ENCODE results near the gene TBCA.

The TBCA gene

DNA sequence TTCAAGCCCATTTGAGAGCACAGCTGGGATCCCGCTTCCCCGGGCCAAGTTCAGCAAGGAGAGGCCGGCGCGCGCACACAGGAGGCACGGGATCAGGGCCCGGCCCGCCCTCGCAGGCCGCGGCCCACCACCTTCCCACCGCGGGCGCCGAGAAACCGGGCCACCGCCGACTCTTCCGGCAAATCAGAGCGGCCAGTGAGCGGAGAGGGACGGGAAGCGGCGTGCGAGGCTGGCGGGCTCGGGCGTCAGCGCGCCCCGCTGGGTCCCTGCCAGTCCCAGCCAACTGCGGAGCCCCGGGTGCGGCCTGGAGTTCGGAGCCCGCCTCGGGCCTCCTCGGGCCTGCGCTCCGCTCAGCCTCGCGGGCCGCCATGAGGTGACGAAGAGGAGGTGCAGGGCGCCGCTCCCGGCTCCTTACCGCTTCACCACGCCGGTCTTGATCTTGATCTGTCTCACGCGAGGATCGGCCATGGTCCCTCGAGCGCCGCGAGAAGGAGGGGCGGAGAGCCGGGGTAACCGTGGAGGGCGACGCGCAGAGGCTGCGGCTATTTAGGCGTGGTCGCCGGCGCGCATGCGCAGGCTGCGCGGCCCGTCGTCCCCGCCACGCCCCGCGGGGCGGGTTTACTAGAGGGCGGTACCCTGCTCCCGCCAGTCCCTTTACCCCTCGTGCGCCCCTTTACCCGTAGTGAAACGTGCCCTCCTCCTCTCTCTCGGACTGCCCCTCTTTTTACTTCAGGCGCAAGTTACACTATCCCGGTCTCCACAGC is at the start of gene TBCA:
Gene TBCA (minus strand): TSS at position 550 of the 764 bp plus-strand sequence. CDS start 82 bp downstream, at position 468.
- DNase-seq = peak; percentile 81

DNA sequence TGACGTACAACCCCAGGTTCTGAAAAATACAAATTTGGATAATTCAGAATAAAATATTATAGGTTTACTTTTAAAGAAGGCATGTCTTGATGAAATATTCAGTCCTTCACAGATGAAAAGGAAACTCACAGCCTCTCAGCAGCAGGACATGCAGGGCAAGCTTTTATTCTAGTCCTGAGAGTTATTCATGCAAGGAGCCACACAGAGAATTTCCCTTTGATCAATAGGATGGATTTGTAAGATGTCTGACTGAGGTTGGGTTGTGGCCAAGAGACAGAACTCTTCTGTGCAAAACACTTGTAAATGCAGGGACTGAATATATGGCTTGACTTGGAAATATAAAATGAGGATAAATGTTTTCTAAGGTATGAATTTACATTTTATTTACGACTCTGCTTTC is 48.8 kb upstream of the TBCA start:
- no peak for DNase-seq

GRCh38 chr5:77816686-77817085 is 40.5 kb upstream of the TBCA start:
- DNase-seq = no peak

DNA sequence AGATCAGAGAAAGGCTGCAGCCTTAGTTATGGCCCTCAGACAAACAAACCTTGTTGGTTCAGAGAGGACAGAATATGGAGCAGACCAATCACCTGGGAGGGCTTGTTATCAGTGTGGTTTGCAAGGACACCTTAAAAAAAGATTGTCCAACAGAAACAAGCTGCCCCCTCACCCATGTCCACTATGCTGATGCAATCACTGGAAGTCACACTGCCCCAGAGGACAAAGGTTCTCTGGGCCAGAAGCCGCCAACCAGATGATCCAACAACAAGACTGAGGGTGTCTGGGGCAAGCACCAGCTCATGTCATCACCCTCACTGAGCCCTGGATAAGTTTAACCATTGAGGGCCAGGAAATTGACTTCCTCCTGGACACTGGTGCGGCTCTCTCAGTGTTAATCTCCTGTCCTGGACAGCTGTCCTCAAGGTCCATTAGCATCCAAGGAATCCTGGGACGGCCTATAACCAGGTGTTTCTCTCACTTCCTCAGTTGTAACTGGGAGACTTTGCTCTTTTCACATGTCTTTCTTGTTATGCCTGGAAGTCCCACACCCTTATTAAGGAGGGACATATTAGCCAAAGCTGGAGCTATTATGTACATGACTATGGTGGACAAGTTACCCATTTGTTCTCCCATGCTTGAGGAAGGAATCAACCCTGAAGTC is 36.9 kb upstream of the TBCA start:
- no peak for DNase-seq

GRCh38 chr5:77806213-77806843 is 30.2 kb upstream of the TBCA start:
- DNase-seq = no peak

DNA sequence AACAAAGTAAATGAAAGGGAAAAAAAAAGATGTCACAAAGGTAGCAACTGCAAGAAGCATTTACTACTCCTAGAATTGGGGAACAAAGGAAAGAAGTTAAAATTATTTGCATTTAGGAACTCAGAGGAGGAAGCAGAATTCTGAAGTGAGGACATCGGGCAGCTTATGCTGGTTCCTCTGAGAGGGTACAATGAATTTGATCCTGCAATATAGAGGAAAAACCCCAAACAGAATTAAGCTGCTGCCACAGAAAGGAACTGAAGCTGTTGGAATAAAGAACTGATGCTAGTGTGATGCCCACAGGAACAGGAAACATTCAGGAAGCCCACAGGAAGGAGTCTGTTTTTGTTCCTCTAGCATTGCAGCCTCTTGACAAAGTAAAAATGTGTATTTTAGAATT is 22.3 kb upstream of the TBCA start:
- DNase-seq = no peak

- no peak for DNase-seq
Measured at GRCh38 chr5:77797136-77797535, 21.0 kb upstream of the TBCA start.

DNA sequence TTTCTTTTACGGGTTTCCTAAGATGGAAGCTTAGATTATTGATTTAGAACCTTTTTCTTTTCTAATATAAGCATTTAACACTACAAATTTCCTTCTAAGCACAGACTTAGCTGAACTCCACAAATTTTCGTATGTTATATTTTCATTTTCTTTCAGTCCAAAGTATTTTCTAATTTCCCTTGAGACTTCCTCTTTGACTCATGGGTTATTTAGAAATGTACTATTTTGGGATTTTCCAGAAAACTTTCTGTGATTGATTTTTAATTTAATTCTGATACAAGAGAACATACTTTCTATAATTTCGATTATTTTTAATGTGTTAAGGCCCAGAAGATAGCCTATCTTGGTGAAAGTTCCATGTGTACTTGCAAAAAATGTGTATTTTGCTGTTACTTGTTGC is 19.7 kb upstream of the TBCA start:
- DNase-seq = no peak

GRCh38 chr5:77795268-77795667 is 19.1 kb upstream of the TBCA start:
- DNase-seq = no peak

DNA sequence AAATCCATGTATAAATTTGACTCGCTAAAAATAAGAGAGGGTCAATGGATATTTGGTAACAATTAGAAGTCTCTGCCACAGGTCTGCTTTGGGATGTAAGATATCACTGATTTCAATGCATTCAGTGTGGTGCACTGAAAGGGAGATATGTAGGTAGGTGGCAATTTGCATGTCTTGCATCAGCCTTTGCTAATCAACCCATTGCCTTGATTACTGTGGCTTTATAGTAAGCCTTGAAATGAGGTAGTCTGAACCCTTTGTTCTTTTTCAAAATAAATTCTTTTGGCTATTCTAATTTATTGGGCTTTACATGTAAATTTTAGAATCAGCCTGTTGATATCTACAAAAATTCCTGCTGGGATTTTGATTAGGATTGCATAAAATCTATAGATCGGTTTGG is 15.8 kb upstream of the TBCA start:
- no peak for DNase-seq

DNA sequence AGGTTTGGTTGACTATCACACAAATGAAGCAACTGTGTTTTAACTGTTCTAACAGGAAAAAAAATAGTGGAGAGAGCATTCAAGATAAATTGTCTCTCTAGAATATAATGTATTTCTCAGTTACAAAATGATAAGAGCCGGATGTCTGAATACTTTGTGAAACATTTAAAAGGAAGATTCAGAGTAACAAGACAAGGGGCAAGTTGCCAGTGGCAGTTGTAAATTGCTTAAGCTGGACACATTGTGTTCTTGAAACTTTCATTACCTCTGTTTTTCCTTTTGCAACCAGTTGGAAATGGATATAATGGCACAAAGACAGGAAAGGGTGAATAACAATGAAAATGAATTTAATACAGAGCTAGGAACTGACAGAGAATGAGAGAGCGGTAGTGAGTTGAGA is 15.2 kb upstream of the TBCA start:
- no peak for DNase-seq

DNA sequence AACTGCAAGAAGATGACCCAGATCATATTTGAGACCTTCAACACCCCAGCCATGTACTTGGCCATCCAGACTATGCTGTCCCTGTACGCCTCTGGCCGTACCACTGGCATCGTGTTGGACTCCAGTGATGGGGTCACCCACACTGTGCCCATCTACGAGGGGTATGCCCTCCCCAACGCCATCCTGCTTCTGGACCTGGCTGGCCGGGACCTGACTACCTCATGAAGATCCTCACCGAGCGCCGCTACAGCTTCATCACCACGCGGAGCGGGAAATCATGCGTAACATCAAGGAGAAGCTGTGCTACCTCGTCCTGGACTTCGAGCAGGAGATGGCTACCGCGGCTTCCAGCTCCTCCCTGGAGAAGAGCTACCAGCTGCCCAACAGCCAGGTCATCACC is 9.1 kb upstream of the TBCA start:
- no peak for DNase-seq

DNA sequence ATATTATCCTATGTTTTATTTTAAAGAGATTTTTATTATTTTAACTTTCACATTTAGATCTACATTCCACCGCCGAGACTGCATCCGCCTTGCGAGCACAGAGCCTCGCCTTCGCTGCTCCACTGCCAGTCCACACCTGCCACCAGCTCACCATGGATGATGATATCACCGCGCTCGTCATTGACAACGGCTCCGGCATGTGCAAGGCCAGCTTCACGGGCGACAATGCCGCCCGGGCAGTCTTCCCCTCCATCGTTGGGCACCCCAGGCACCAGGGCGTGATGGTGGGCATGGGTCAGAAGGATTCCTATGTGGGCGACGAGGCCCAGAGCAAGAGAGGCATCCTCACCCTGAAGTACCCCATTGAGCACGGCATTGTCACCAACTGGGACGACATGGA is 8.6 kb upstream of the TBCA start:
- no peak for DNase-seq

GRCh38 chr5:77781076-77781475 is 4.9 kb upstream of the TBCA start:
- no peak for DNase-seq

DNA sequence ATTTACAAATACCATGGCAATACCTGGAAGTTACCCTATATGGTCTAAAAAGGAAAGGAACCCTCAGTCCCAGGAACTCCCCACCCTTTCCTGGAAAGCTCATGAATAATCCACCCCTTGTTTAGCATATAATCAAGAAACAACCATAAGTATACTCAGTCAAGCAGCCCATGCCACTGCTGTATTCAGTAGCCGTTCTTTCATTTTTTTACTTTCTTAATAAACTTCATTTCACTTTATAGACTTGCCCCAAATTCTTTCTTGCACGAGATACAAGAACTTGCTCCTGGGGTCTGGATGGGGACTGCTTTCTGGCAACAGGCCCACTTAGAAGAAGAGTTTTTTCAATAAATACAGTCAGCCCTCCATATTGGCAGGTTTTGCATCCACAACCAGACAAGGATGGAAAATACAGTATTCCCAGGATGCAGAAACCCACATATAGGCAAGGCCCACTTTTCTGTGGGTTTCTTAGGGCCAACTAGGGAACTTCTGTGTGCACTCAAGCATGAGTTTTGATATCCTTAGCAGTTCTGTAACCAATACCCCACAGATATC is 2.8 kb upstream of the TBCA start:
- DNase-seq = no peak

DNA sequence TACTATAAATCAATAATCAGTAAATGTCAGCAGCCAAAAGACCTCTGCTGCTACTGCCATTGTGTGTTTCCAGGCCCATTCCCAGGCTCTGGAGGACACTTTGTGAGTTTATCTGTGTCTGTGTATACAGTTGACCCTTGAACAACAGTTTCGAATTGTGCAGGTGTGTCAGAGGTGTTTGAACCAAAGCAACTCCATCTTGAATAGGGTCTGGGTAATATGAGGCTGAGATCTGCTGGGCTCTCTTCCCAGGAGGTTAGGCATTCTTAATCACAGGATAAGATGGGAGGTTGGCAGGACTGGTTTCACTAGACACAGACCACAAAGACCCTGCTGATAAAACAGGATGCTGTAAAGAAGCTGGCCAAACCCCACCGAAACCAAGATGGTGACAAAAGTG is 2.3 kb upstream of the TBCA start:
- no peak for DNase-seq

GRCh38 chr5:77777911-77778310 is 1.8 kb upstream of the TBCA start:
- no peak for DNase-seq

DNA sequence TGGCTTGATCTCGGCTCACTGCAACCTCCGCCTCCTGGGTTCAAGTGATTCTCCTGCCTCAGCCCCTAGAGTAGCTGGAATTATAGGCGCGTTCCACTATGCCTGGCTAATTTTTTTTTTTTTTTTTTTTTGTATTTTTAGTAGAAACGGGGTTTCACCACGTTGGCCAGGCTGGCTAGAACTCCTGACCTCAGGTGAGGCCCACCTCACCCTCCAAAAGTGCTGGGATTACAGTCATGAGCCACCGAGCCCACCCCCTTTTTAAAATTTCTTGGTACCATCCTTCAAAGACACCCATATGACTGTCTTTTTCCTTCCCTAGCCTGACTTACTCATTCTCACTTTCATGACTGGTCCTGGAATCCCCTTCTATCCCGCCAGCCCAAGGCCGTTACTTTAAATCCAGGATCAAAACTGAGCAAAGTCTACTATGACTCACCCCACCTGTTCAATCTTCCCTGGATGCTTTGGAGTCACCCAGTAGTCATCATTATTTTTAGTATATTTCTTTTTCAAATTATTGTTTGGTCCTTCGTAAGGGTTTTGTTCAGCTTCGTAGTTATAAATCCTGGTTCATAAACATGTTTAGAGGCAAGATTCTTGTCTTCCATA is 1.2 kb upstream of the TBCA start:
- peak; percentile 30 for DNase-seq

GRCh38 chr5:77776554-77777206 is 541 bp upstream of the TBCA start:
- peak; percentile 27 for DNase-seq

GRCh38 chr5:77774981-77775789 is 954 bp downstream of the TBCA start:
- no peak for DNase-seq

DNA sequence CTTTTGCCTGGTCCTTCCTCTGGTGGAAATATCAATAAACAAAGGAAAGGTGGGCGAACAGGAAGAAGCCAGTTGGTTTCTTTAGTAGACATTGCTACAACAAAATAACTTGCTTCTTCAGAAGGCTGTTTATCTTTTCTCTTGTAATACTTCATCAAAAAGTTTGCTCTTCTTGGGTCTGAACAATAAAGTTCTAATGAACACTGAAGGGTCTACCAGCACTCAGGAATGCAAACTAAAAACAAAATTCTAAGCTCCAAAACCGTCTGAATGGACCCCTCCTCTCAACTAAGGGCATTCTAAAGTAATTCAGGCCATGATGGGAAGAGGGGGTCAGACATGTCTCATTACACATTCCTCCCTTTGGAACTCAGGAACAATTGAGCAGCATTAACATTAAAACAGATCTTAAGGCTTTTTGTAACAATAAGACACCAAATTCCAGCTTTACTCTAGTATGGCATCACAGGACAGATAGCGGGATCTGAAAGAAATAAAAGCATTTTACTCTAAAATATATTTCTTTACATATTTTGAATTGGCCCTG is 2.3 kb downstream of the TBCA start:
- no peak for DNase-seq

DNA sequence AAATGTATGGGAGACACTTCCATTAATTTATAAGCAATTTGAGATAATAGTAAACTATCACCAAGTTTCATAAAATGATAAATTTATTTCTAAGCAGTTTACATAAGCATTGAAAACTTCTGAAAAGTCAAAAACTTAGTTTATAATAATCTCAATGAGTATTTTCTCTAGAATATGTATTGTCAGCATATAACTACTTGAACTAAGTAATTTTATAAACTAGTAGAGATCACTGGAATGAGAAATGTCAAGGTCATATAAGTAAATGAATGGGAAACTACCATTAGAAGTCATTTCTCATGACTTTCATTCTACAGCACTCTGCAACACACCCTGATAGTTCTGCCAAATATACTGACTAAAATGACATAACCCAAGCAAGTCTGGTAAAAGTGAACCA is 3.4 kb downstream of the TBCA start:
- DNase-seq = no peak

Data from NCI-H226 (cell line).